ENCODE data around the gene PCSK4. TPM values are rescaled to one million over a fixed set of nuclear protein-coding genes. Genes with fewer than 3 reads are reported as not detected.

PCSK4 gene
- total RNA-seq, 1 experiment from 2014 or later: 9.1 TPM

- Histone ChIP-seq H3K27me3 (ENCODE audit: insufficient read depth, low read length) (peaks cover 24% of the 10 kb centered on the region; the same call in 1 of the 2 replicates), H4K8ac (replicated peaks; ENCODE audit: insufficient read length, low read depth, low read length) (no peak overlapping the region), H2AFZ (ENCODE audit: low read length) (no peak overlapping the region), H3K79me1 (ENCODE audit: insufficient read depth, low read depth, low read length, poor library complexity, severe bottlenecking) (no peaks in the 10 kb centered on the region), H3K79me2 (ENCODE audit: insufficient read depth, low read length) (no peaks in the 10 kb centered on the region), H3K23me2 (ENCODE audit: insufficient read length, low read depth, low read length, poor library complexity, severe bottlenecking) (peaks cover 9% of the 10 kb centered on the region), H4K5ac (ENCODE audit: insufficient read length, low read depth, low read length) (no peak overlapping the region), H4K91ac (ENCODE audit: insufficient read length, low read depth, low read length) (no peak overlapping the region), H4K20me1 (ENCODE audit: control insufficient read depth, insufficient read depth, insufficient read length) (no peaks in the 10 kb centered on the region), H3K9me3 (ENCODE audit: control insufficient read depth, low read depth, low read length) (no peaks in the 10 kb centered on the region), H3K18ac (ENCODE audit: insufficient read length, low read depth, low read length) (no peak overlapping the region), H3K27ac (ENCODE audit: insufficient read length, low read depth, low read length) (no peak overlapping the region), H2BK12ac (ENCODE audit: insufficient read length, low read depth, low read length) (no peak overlapping the region), H3K14ac (ENCODE audit: insufficient read depth, low read length) (no peak overlapping the region), H2BK120ac (ENCODE audit: low read depth, low read length, poor library complexity, severe bottlenecking) (no peak overlapping the region), H3K4me1 (ENCODE audit: insufficient read depth, low read length) (no peaks in the 10 kb centered on the region; the same call in 1 of the 2 replicates), H3K4me2 (ENCODE audit: insufficient read depth, insufficient read length, low read length) (no peak overlapping the region), H3K4ac (ENCODE audit: low read depth, low read length) (no peak overlapping the region), H2BK15ac (ENCODE audit: low read depth, low read length) (no peak overlapping the region), H3T11ph (ENCODE audit: low read length) (no peak overlapping the region), H2BK5ac (ENCODE audit: insufficient read length, low read length) (no peak overlapping the region), H2BK20ac (ENCODE audit: low read depth, low read length, poor library complexity, severe bottlenecking) (no peak overlapping the region), H3K56ac (ENCODE audit: insufficient read length, low read depth, low read length) (no peak overlapping the region), H3K23ac (ENCODE audit: insufficient read length, low read depth, low read length) (no peak overlapping the region), H3K9ac (ENCODE audit: extremely low read depth, insufficient read length, low read length) (no peak overlapping the region), H2AK5ac (ENCODE audit: insufficient read length, low read length) (no peak overlapping the region)
- Mint-ChIP-seq H3K4me3 (peak overlapping the region in 1 of 2 experiments; percentile 69; a peak in 2 of 5 replicates), H3K4me1 (peaks cover 10 to 37% of the 10 kb centered on the region in 2 experiments), H3K9me3 (no peaks in the 10 kb centered on the region; a peak in 1 of 5 replicates), H3K36me3 (ENCODE audit: insufficient read depth in 1 of 3, low read depth in 3 of 3) (peaks cover 0 to 8% (median 4%) of the 10 kb centered on the region in 3 experiments; a peak in 5 of 7 replicates), H3K27ac (no peak overlapping the region), H3K27me3 (ENCODE audit: low read depth) (peaks cover 74% of the 10 kb centered on the region)
- no peak for DNase-seq
- TF ChIP-seq CTCF (conservative IDR thresholded peaks at IDR 0.05): no peak
- WGBS (ENCODE audit: extremely low coverage, insufficient read length, low lambda C conversion rate): no CpG with 5 or more reads among the region's 4 CpGs
These were observed 42.6 kb downstream of the PCSK4 start for GRCh38 chr19:1447504-1447903.
